Stimulated activated CD4-positive, alpha-beta T cell treated with anti-CD3 and anti-CD28 coated beads, TNF-alpha, amount 100 ng/mL, for 4 hours (primary cell): Measurements from ENCODE around the gene CXCL8.
"Not testable (repeated sequence)": the region's sequence is repeated elsewhere in the genome, so short reads cannot be mapped to it uniquely, and the experiment has no call there.

ENCODE experiments used
- DNase-seq, 3 experiments: peaks; one replicate each; pipeline ENCODE4 v3.0.0-alpha.2; 2020; ENCODE audit warnings: low read depth in 3 of 3

Gene CXCL8

GRCh38 chr4:73743795-73744194 is 3.4 kb downstream of the CXCL8 start:
- no peak for DNase-seq

DNA sequence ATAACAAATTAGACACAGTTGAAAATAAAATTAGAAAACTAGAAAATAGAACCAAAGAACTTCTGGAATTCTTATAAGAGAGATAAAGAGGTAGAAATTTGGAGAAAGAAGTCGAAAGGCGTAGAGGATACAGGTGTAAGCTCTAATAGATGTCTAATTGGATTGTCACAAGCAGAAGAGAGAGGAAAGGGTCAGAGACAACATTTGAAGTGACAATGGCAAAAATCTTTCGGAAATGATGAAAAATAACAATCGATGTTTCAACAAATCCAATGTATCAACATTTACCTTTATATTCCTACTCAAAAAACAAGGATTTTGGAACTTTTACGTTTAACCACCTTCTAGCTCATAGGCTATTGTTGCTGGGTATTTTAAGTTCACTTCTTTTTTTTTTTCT is 3.8 kb downstream of the CXCL8 start:
- no peak for DNase-seq

DNA sequence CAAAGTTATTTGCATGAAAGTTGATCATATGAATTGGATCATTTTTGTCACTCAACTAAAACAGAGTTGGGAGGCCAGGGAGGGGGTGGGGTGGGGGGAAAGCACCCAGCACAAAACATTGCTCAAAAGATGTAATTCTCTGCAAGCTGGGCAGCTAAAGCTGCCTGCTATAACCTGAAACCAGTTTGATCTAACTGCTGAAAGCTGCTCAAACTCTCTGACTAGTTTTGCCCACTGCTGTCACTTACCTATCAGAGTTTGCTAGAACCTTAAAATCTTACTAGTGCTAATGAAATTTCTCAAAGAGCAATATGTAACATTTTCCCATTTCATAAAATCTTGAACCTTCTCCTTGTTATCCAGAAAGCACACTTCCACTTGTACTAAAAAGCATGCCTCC is 10.4 kb downstream of the CXCL8 start:
- DNase-seq = no peak

GRCh38 chr4:73751166-73751565 is 10.8 kb downstream of the CXCL8 start:
- DNase-seq = no peak

DNA sequence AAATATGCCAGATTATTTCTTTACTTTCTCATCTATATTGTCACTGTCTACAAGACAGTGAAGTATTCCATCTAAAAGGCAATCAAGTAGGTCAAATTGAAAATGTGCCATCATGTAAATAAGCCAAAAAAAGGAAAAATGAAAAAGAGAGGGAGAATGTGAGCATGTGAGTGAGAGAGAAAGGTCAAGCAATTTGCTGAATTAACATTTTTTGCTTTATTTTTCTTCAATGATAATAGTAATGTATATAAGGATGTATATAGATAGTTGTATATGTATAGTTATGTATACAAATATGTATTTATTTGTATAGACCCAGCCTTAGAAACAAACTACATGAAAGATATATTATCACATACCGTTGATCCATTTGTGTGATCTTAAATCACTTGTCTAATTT is 11.5 kb downstream of the CXCL8 start:
- no peak for DNase-seq

DNA sequence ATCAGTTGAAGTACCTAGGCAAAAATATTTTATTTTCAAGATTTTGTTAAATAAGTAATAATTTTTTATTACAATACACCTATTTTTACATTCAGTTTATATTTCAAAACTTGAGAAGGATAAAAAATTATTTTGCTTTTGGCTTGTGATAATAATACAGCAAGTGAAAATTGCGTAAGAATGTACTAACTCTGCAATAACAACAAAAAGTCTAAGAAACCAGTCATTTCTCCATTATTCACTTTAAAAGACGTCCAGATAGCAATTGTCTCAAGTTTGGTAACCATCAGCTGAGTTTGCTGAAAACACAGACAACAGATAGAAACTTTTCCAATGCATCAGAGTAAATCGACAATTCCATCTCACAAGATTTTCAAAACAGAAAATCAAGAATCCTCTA is 12.1 kb downstream of the CXCL8 start:
- DNase-seq = no peak

DNA sequence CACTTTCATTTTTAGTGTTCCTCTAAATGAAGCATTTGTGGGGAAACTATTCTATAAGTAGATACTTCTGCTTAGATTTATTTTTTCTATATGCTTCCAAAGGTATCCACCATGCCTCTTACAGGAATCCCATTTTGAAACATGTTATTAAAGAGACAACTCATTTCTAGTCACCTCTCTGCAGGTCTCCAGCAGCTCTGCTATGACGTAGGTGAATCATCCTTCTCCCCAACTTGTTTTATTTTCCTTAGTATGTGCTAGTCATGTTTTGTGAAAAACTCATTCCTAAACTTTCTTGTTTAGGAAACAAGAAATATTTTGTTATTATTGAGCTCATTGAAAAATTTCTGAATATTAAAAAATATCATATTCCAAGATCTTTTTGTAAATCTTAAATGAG is 12.8 kb downstream of the CXCL8 start:
- no peak for DNase-seq

GRCh38 chr4:73754934-73755333 is 14.6 kb downstream of the CXCL8 start:
- DNase-seq = no peak

- DNase-seq = no peak
These were observed 19.0 kb downstream of the CXCL8 start for GRCh38 chr4:73759357-73759756.

DNA sequence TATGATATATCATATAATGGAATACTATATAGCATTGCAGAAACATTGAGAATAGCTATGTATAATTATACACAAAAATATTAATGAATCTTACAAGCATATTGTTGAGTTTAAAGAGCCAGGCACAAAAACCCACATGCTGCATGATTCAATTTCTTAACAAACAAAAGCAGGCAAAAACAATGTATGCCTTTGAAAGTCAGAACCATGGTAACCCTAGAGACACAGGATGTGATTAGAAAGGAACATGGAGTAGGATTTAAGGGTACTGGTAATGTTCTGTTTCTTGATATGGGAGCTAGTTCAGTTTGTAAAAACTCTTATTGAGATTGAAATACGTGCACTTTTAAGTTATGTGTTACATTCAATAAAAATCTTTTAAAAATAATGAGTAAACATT is 21.5 kb downstream of the CXCL8 start:
- no peak for DNase-seq

- no peak for DNase-seq
These were observed 22.0 kb downstream of the CXCL8 start for GRCh38 chr4:73762409-73762808.

DNA sequence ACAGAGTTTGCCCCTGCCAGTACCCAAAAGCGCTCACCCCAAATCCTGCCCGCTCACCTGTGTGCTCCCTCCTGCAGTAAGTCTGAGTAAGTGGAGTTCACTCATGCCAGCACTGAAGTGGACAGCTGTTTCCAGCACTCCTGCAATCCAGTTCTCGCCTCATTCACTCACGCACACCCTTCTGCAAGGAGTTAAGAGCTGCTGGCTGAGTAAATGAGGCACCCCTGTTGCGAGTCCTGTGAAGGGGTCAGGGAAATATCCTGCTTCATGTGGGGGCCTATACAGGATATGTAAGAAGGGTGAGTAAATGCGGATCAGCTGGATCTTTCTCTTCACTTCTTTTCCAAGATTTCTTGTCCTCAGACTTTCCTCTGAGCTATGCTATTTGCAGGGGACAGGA is 23.5 kb downstream of the CXCL8 start:
- DNase-seq = no peak

GRCh38 chr4:73764513-73764912 is 24.1 kb downstream of the CXCL8 start:
- no peak for DNase-seq

GRCh38 chr4:73765296-73765695 is 24.9 kb downstream of the CXCL8 start:
- DNase-seq = no peak

DNA sequence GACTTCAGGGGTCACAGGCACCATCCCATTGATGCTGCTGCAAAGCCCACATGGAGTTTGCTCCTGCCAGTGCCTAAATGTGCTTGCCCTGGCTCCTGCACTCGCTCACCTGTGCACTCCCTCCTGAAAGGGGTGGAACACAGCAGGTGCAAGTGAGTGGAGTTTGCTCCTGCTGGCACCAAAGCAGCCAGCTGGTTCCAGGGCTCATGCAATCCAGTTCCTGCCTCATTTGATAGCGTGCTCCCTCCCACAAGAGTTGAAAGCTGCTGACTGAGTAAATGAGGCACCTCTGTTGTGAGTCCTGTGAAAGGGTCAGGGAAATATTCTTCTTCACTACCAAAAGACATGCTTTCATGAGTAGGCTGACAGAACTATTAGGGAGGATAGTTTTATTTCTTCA is 30.5 kb downstream of the CXCL8 start:
- DNase-seq = no peak

GRCh38 chr4:73772363-73772762 is 32.0 kb downstream of the CXCL8 start:
- no peak for DNase-seq

- DNase-seq = not testable (repeated sequence)
These were observed 34.0 kb downstream of the CXCL8 start for GRCh38 chr4:73774406-73774805.

DNA sequence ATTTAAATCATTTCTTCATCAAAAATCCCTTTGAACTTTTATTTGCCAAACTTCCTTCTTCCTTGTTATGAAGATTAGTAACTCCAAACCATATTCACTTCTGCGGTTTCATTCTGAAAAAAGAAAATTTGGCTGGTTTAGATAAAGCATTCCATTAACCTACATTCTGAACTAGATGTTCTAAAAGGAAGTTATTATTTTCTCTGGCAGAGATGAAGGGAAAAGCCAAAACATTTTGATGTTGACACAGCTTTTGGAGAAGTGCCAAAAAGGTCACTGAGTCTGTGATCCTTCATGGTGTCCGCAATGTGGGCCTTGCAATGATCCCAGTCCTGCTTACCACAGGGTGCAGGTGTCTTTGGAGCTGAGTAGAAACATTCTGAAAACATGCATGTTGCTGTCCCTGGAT is 36.0 kb downstream of the CXCL8 start:
- DNase-seq = no peak

DNA sequence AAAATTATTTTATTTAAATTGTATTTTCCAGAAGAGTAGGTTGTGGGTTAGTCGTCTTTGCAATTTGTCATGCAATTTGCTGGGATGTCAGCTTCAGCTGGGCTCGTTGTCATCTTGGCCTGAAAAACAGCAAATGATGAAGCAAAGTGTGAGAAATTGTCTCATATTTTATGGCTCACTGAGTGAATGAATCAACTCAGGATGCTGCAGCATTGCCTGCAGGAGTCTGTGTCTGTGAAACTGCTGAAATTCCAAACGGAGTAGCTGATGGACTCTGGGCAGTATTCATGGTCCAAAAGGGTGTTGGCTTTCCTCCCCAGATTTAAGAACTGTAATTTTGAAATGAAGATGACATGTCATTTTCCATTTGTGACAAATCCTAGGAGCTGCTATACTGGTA is 37.2 kb downstream of the CXCL8 start:
- DNase-seq = no peak

- DNase-seq = no peak
These were observed 39.9 kb downstream of the CXCL8 start for GRCh38 chr4:73780243-73780642.

- DNase-seq = no peak
These were observed 40.5 kb downstream of the CXCL8 start for GRCh38 chr4:73780834-73781233.

DNA sequence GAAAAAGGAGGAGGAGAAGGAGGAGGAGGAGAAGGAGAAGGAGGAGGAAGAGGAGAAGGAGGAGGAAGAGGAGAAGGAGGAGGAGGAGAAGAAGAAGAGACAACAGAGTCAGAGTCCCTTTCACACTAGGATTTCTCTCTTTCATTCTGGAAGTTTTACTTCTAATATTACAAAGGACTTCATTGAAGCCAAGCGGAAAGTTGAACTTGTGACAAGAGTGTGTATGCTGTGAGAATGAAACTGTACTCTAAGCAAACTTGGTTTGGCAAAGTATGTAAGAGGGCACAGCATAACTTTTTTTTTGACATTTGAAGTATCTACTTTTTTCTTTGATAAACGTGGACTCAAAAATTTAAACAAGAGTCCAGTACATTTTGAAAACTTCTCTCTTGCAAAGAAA is 48.0 kb downstream of the CXCL8 start:
- DNase-seq = no peak
